Measurements from ENCODE around the gene ECHDC3. TPM values are rescaled to one million over a fixed set of nuclear protein-coding genes. Genes with fewer than 3 reads are reported as not detected.

Gene ECHDC3
- total RNA-seq, 2 donors from 2014 or later: 24.1 to 153 TPM

DNA sequence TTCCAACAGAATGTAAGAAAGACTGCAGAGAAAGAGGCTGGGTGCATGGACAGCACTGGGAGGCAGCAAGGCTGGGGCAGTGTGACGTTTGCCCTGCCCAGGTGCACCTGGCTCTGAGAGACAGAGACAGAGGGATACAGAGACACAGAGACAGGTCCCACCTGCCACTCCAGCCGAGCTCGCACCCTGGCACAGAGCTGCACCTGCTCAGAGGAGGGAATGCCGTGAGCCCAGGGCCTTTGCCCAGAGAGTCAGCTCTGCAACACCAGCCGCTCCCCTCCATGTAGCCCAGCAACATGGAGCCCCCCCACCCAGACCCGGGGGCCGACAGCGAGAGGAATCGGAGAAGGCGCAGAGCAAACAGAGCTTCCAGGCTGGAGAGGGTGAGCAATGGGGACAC lies 45.7 kb downstream of the ECHDC3 start:
- intact Hi-C loops (cut with DNase I): loop anchor here (5.0 kb wide), 1 partner anchor 194 kb away; no protein-coding TSS in a partner anchor
- Histone ChIP-seq H3K27ac (no peak overlapping the region), H3K27me3 (no peaks in the 10 kb centered on the region), H3K4me3 (no peak overlapping the region), H3K36me3 (replicated peaks in 1 of 2; ENCODE audit: insufficient read depth in 1 of 2, low read depth in 2 of 2) (no peaks in the 10 kb centered on the region), H3K9me3 (no peaks in the 10 kb centered on the region), H3K4me1 (no peaks in the 10 kb centered on the region)
- TF ChIP-seq CTCF (IDR thresholded peaks at IDR 0.05) (no peak), POLR2A (IDR thresholded peaks at IDR 0.05) (no peak)
- 60 to 63% methylated on average over 6 to 10 of the region's 10 CpGs for WGBS, 2 donors
- ATAC-seq: no peak
- DNase-seq: no peak

DNA sequence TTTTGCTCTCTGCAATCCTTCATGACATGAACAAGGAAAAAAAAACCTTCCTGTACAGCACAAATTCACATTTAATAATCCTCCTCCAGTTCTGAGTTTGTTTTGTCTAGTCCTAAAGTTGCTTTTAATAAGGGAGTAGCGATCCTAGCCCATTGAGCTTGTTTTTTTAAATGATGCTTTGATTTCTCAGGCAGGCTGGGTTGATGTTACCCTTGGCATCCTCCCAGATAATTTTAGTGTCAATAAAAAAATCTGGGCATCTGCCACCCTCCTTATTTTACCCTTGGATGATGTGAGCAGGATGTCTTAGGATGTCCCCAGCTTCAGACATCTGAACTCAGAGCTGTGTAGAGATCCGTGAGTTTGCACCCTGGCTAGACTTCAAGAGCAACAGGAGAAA lies 47.1 kb downstream of the ECHDC3 start:
- H3K27ac ChIP-seq: no peak overlapping the region
- no peak for TF ChIP-seq POLR2A (IDR thresholded peaks at IDR 0.05)
- TF ChIP-seq CTCF (IDR thresholded peaks at IDR 0.05): no peak
- WGBS, 2 donors: 76 to 80% methylated on average over 2 of the region's 2 CpGs
- H3K4me3 ChIP-seq: no peak overlapping the region
- no peaks in the 10 kb centered on the region for H3K27me3 ChIP-seq
- ATAC-seq: no peak
- H3K36me3 ChIP-seq (replicated peaks in 1 of 2; ENCODE audit: insufficient read depth in 1 of 2, low read depth in 2 of 2): no peaks in the 10 kb centered on the region
- DNase-seq: no peak
- H3K9me3 ChIP-seq: no peaks in the 10 kb centered on the region
- H3K4me1 ChIP-seq: no peaks in the 10 kb centered on the region
- intact Hi-C loops (cut with DNase I): loop anchor here (5.0 kb wide), 1 partner anchor 193 kb away; no protein-coding TSS in a partner anchor

- Histone ChIP-seq H3K4me1 (no peaks in the 10 kb centered on the region), H3K27ac (no peak overlapping the region), H3K9me3 (no peaks in the 10 kb centered on the region), H3K36me3 (replicated peaks in 1 of 2; ENCODE audit: insufficient read depth in 1 of 2, low read depth in 2 of 2) (no peaks in the 10 kb centered on the region), H3K27me3 (no peaks in the 10 kb centered on the region), H3K4me3 (no peak overlapping the region)
- WGBS, 2 donors: 77 to 81% methylated on average over 8 of the region's 8 CpGs
- intact Hi-C loops (cut with DNase I): loop anchor here (5.0 kb wide), 1 partner anchor 192 kb away; no protein-coding TSS in a partner anchor
- DNase-seq (no peak), ATAC-seq (no peak)
- TF ChIP-seq CTCF (IDR thresholded peaks at IDR 0.05) (no peak), POLR2A (IDR thresholded peaks at IDR 0.05) (no peak)
These were observed 47.8 kb downstream of the ECHDC3 start for GRCh38 chr10:11789956-11790355.

DNA sequence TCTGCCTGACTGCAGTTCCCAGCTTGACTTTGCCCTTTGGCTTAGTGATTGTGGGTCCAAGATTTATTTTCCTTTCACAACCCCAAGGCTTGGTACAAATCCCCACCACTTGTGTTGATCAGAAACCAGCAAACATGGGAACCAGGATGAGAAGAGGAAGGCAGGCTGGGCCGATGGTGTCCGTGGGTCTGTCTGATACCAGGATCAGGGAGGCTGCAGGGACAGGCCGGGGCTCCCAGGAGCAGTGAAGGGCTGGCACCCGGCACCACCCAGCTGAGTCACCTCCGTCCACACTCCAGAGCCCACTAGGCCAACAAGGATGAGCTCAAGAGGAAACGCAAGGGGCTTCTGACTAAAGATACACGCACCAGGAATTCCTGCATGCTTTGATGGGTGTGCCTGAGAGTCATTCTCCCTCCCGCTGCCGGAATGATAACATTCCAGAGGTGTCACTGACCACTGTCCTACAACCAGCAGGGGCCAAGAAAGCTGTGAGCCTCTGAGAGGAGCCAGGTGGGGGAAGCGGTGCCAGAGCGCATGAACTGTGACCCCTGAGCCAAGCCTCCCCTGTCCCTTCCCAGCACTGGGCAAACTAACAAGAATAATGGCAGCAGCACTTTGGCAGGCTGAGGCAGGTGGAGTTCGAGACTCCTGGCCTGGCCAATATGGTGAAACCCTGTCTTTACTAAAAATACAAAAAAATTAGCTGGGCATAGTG lies 51.7 kb downstream of the ECHDC3 start:
- 86% methylated on average over 10 to 12 of the region's 12 CpGs for WGBS, 2 donors
- H3K4me3 ChIP-seq: no peak overlapping the region
- H3K36me3 ChIP-seq (replicated peaks in 1 of 2; ENCODE audit: insufficient read depth in 1 of 2, low read depth in 2 of 2): no peaks in the 10 kb centered on the region
- ATAC-seq (no peak), DNase-seq (no peak)
- TF ChIP-seq CTCF (IDR thresholded peaks at IDR 0.05): no peak
- TF ChIP-seq POLR2A (IDR thresholded peaks at IDR 0.05): no peak
- H3K4me1 ChIP-seq: no peaks in the 10 kb centered on the region
- H3K9me3 ChIP-seq: no peaks in the 10 kb centered on the region
- H3K27ac ChIP-seq: no peak overlapping the region
- no peaks in the 10 kb centered on the region for H3K27me3 ChIP-seq
- intact Hi-C loops (cut with DNase I): no loop called here

DNA sequence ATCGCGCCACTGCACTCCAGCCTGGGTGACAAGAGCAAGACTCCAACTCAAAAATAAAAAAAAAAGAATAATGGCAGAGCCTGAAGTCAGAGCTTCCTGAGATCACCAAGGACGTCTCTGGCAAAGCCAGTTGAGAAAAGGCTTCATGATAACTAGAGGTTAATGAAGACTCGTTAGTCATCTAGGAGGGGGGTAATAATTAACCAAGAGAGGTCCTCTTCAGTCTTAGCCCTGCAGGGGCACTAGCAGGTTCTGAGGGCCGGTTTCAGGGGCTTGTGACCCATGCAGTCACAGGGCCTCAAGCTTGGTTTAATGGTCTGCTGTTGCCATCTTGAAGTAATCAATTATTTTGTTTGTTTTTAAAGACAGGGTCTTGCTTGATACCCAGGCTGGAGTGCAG lies 52.4 kb downstream of the ECHDC3 start:
- DNase-seq (no peak), ATAC-seq (no peak)
- TF ChIP-seq CTCF (IDR thresholded peaks at IDR 0.05) (no peak), POLR2A (IDR thresholded peaks at IDR 0.05) (no peak)
- H3K9me3 ChIP-seq: no peaks in the 10 kb centered on the region
- no peak overlapping the region for H3K27ac ChIP-seq
- H3K27me3 ChIP-seq: no peaks in the 10 kb centered on the region
- H3K4me1 ChIP-seq: no peaks in the 10 kb centered on the region
- 74 to 76% methylated on average over 5 of the region's 5 CpGs for WGBS, 2 donors
- intact Hi-C loops (cut with DNase I): no loop called here
- no peak overlapping the region for H3K4me3 ChIP-seq
- H3K36me3 ChIP-seq (replicated peaks in 1 of 2; ENCODE audit: insufficient read depth in 1 of 2, low read depth in 2 of 2): no peaks in the 10 kb centered on the region
